ENCODE results near the gene NR5A1.

- TF ChIP-seq GATA2 (IDR thresholded peaks at IDR 0.05; ENCODE audit: low read depth, low read length) (no peak), GATA3 (IDR thresholded peaks at IDR 0.05; ENCODE audit: low read depth, low read length) (no peak)
Measured at GRCh38 chr9:124479371-124479770, 27.8 kb downstream of the NR5A1 start.

Measured in SH-SY5Y (cell line).